GM21723 (cell line): Measurements from ENCODE around the gene PIEZO1.
"Not testable (repeated sequence)": the region's sequence is repeated elsewhere in the genome, so short reads cannot be mapped to it uniquely, and the experiment has no call there.

Source experiments
- ATAC-seq: cut with Tn5 transposase; IDR thresholded peaks from one replicate; pipeline ENCODE4 v1.9.1; 2021; ENCODE audit warnings: mild to moderate bottlenecking, moderate library complexity; ENCODE audit not compliant: unreplicated experiment

PIEZO1 gene

GRCh38 chr16:88785106-88785924, at the start of gene PIEZO1:
TSS of gene PIEZO1 (minus strand) at chr16:88785220. CDS start at chr16:88784964, 256 bp downstream.
- no peak for ATAC-seq

- no peak for ATAC-seq
These were observed 49.6 kb upstream of the PIEZO1 start for GRCh38 chr16:88834670-88835069.

- no peak for ATAC-seq
These were observed 48.1 kb upstream of the PIEZO1 start for GRCh38 chr16:88833086-88833485.

GRCh38 chr16:88831838-88832237, 46.8 kb upstream of the PIEZO1 start:
- no peak for ATAC-seq

GRCh38 chr16:88830783-88831182, 45.8 kb upstream of the PIEZO1 start:
- ATAC-seq: no peak

- no peak for ATAC-seq
These were observed 45.2 kb upstream of the PIEZO1 start for GRCh38 chr16:88830258-88830657.

- ATAC-seq: no peak
These were observed 43.7 kb upstream of the PIEZO1 start for GRCh38 chr16:88828711-88829110.

- no peak for ATAC-seq
These were observed 42.7 kb upstream of the PIEZO1 start for GRCh38 chr16:88827727-88828126.

GRCh38 chr16:88826070-88826840, 41.2 kb upstream of the PIEZO1 start:
- ATAC-seq: no peak

- ATAC-seq: no peak
These were observed 40.1 kb upstream of the PIEZO1 start for GRCh38 chr16:88825146-88825545.

- no peak for ATAC-seq
These were observed 39.4 kb upstream of the PIEZO1 start for GRCh38 chr16:88824256-88825077.

GRCh38 chr16:88823646-88824045, 38.6 kb upstream of the PIEZO1 start:
- ATAC-seq: not testable (repeated sequence)

GRCh38 chr16:88822281-88823040, 37.4 kb upstream of the PIEZO1 start:
- ATAC-seq: no peak

- no peak for ATAC-seq
These were observed 36.3 kb upstream of the PIEZO1 start for GRCh38 chr16:88821168-88821850.

- no peak for ATAC-seq
These were observed 35.5 kb upstream of the PIEZO1 start for GRCh38 chr16:88820385-88821025.

- no peak for ATAC-seq
These were observed 34.1 kb upstream of the PIEZO1 start for GRCh38 chr16:88819126-88819525.

- no peak for ATAC-seq
These were observed 33.5 kb upstream of the PIEZO1 start for GRCh38 chr16:88818575-88818874.

GRCh38 chr16:88817785-88818574, 33.0 kb upstream of the PIEZO1 start:
- ATAC-seq: no peak
